ENCODE data around the gene FBXW8.

The FBXW8 gene

DNA sequence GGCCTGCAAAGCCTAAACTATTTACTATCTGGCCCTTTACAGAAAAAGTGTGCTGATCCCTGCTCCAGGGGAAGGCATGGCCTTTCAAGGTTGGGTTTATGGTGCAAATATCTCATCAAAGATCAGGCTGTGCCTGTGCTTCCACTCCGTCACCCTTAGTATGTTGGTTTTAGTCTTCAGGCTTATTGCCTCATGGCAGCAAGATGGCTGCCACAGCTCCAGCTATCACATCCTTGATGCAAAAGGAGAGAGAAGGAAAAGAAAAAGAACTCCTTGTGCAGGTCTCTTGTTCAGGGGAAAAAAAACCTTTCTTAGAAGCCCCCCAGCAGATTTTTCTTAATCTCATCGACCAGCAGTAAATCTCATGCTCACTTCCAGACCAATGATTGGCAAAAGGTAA is 20.4 kb upstream of the FBXW8 start:
- TF ChIP-seq, protein P1, sequence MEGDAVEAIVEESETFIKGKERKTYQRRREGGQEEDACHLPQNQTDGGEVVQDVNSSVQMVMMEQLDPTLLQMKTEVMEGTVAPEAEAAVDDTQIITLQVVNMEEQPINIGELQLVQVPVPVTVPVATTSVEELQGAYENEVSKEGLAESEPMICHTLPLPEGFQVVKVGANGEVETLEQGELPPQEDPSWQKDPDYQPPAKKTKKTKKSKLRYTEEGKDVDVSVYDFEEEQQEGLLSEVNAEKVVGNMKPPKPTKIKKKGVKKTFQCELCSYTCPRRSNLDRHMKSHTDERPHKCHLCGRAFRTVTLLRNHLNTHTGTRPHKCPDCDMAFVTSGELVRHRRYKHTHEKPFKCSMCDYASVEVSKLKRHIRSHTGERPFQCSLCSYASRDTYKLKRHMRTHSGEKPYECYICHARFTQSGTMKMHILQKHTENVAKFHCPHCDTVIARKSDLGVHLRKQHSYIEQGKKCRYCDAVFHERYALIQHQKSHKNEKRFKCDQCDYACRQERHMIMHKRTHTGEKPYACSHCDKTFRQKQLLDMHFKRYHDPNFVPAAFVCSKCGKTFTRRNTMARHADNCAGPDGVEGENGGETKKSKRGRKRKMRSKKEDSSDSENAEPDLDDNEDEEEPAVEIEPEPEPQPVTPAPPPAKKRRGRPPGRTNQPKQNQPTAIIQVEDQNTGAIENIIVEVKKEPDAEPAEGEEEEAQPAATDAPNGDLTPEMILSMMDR (IDR thresholded peaks at IDR 0.05): no peak

- TF ChIP-seq, protein P1 (IDR thresholded peaks at IDR 0.05): no peak
Observed at GRCh38 chr12:116891019-116891418, 19.7 kb upstream of the FBXW8 start.

DNA sequence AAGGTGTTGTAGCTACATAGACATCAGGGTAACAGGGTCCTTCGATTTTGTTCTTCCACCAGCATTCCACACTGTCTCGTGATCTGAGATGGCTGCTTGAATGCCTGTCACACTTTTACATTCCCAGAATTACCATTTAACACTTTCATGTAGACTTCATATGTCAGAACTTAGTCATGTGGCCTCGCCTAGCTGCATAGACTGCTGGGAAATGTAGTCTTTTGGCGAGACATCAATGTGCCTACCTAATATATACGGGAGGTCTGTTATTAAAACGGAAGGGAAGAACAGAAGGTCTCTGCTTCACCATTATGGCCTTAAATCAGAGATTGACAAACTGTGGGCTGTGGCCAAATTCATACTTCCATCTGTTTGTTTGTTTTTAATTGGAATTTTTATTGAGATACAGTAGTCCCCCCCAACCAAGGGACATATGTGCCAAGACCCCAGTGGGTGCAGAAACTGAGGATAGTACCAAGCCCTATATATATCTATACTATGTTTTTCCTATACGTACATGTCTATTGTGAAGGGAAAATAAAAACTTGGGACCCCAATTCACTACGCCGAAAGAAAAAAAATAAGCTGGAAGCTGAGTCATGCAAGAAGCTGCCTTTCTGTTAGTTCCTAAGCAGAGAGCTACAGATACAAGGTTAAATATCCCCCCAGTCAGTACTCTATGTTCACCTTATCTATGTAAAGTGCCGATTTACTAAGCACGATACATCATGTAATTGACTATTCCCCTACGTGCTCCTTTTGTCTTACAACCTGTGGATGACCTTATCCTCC is 18.2 kb upstream of the FBXW8 start:
- TF ChIP-seq, protein P1 (IDR thresholded peaks at IDR 0.05): no peak

DNA sequence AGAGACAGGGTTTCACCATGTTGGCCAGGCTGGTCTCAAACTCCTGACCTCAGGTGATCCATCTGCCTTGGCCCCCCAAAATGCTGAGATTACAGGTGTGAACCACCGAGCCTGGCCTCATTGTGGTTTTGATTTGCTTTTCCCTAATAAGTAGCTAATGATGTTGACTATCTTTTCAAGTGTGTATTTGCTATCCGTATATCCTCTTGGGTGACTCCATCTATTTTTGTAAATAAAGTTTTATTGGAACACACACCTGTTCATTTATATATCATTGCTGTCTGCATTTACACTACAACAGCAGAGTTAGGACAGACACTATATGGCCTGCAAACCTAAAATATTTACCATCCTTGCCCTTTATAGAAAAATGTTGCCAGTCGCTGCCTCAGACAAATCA is 15.8 kb upstream of the FBXW8 start:
- TF ChIP-seq, protein P1 (IDR thresholded peaks at IDR 0.05): no peak

GRCh38 chr12:116896411-116896924 is 14.3 kb upstream of the FBXW8 start:
- TF ChIP-seq, protein P1 (IDR thresholded peaks at IDR 0.05): no peak

- TF ChIP-seq, protein P1 (IDR thresholded peaks at IDR 0.05): no peak
Observed at GRCh38 chr12:116897476-116897875, 13.3 kb upstream of the FBXW8 start.

DNA sequence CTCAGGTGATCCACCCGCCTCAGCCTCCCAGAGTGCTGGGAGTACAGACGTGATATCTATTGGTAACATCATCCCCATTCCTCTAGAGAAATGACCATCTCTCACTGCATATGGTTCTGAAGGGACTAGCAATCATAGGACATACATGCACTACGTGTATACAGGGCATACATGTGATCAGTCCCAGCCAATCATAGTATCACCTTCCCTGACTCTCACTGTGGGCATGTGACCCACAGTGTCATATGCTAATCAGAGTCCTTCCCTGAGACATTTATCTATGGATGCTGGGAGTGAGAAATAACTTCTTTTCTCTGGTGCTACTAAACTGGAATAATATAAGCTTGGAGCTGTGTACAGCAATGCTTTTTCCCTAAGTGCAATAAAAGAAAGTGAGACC is 12.1 kb upstream of the FBXW8 start:
- TF ChIP-seq, protein P1 (IDR thresholded peaks at IDR 0.05): no peak

Data from LNCAP (cell line).